Epidermal melanocyte (primary cell): ENCODE measurements around the gene KCNK17.

Source experiments
- DNase-seq: peaks from one replicate; pipeline ENCODE4 v3.0.0; 2011; ENCODE audit warnings: low spot score; ENCODE audit not compliant: insufficient read length

KCNK17 gene

DNA sequence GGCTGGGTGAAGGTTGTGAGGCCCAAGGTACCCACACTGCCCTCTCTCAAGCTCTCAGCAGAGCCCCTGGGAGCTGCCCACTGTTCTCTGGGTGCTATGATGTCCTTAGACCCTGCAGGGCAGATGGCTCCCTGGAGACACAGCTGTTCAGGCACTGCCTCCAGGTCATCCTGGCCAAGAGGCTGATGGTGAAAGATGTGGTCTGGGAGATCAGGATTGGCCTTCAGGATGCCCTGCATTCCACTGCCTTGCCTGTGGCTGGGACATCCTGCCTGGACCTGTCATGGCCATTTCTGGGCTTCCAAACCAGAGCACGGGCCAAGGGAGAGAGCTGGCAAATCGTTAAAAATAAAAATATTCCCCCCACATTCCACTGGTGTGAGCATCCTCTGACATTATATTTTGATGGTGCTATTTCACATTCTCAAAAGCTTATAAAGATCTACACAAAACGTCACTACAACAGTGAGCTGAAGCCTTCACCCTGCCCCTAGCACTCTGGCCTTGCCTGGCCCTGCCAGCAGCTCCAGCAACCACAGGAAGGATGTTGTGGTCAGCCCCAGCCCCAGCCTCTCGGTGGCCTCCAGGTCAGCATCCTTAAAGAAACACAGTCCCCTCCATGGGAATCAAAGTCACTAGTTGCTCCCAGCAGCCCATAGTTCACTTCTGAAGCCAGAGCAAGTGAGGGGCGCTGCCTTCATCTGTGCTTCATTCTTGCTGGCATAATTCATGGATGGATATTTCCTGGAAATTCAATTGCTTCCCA lies 21.7 kb upstream of the KCNK17 start:
- DNase-seq: no peak

DNA sequence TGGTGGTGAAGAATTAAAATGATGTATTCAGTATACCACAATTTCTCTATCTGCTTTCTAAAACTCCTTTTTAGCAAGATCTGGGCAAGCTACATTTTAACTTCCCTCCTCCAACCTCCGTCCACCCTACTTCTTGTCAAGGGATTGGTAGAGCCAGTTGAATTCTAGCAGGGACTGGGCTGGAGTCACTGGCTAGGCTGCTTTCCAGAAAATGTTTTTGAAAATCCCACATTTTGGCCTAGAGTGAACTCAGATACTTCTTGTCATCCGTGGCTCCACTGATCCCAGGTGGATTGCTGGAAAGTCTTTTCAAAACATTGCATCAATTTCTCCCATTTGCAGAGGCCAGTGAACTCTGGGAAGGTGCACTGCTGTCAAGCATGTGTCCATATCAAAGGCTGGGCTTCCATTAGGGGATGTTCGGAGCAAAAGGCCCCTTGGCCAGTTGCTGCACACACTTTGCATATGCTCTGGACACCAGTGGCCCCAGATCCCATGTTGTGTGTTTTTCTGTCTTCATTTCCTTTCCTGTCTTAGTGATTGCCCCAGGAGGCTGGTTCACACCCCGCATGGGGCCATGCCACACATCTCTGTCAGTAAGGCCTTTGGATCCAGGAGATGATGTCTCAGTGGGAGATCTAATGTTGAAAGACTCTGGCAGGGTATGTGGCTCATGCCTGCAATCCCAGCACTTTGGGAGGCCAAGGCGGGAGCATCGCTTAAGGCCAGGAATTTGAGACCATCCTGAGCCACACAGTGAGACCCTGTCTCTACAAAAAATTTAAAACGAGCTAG lies 19.6 kb upstream of the KCNK17 start:
- DNase-seq: no peak

DNA sequence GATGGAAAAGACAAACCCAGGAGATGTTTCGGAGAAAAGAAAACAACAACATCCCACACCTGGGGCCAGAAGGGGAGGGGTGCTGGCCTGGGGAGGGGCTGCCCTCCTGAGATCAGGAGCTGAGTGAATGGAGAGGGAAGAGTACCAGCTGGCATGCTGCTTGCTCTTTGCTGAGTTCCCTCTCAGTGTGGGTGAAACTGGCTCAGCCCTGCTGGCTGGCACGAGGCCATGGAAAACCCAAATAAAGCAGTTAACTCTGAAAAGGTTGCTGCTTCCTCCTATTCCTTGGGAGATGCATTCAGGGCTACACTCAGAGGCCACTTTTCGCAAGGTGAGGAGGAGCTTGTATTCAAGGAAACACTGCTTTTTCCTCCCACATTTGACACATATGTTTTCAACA lies 16.3 kb upstream of the KCNK17 start:
- DNase-seq: no peak

DNA sequence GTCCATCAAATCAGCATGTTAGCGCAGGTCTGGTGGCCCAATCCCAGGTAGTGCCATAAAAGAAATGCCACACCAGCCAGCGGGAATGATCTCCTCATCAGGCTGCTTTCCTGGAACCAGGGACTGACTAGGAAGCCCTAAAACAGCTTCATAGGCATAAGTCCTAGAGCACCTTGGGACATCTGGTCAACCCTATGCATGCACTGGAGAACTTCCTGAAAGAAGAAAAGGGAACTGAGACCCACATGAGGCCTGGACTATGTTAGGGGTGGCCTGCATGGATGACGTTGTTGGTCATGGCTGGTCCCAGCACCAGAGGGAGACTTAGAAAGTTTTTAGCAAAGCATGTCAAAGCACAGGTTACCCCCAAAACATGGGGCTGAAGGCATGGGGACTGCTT lies 15.8 kb upstream of the KCNK17 start:
- no peak for DNase-seq

DNA sequence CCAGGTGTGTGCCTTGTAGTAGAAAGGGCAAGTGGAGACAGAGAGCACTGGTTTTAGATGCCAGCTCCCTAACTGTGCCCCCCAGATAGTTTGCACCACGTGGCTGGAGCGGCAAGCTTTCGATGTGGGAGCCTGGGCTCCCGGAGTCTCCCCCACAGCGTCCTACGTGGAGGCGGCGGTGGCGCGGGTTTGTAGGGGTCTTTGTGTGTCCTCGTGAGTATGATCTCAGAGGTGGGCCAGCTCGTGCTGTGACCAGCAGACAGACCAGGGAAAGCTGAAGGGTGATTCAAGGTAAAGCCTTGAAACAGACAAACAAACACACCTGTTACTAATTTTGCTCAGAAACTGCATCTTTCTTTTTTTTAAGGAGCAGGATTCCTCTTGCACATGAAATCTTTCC lies 13.8 kb upstream of the KCNK17 start:
- DNase-seq: no peak

DNA sequence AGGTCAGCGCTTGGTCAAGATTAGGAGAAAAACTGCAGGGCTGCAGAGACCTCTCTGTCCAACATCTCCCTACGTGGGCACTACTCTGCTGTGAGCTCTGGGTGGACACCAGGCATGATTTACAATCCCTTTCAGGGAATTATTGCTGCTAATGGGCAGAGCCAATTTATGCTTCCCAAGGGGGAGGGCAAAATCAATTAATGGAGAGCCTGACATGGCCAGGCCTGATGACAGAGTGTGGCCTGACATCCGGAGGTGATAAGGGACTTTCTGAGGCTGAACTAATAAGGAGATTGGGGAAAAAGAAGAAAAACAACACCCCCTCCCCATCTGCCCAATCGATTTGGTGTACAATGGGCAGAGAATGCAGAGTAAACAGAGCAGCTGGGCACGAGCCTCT lies 13.3 kb upstream of the KCNK17 start:
- DNase-seq: no peak

DNA sequence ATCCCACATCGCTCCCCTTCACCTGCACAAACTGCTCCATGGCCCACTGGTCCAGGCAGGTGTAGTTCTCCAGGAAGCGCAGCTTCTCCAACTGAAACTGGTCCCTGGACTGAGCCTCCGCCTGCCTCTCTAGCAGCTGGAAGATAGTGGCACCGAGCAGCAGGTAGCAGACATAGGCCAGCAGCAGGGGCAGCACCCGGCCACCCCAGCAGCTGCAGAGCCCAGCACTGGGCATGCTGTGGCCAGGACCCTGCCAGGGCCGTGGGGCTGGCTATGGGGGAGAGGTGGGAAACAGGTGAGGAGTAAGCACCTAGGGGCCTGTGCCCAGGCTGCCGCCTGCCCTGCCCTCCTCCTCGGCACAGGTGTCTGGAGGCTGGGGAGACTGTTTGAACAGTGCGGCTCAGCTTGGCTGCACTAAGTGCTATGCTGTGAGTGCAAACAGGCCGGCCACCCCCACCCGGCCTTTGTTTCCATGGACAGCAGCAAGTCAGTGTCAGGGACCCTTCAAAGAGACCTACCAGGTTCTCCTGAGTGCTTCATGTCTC lies 8.2 kb upstream of the KCNK17 start, which contains the start of gene KCNK16:
KCNK16 (minus strand) TSS at position 397 of the 545 bp plus-strand sequence; CDS start at position 235, 162 bp downstream.
- DNase-seq: no peak

DNA sequence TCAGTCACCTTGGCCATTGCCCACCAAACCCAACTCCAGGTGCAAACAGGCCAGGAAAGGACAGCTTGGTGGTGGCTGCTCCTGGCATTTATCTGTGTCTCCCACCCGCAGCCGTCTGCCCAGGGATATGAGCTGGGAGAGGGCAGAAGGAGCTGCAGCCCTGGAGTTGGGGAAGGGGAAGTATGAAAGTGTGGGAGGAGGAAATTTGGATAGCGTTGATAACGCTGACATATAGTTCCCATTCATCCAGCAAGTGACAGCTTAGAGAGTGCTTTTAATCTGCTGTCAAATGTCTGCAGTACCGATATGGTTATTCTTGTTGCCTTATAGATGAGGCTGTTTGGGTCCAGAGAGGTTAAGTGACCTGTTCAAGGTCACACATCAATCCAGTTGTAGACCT lies 7.5 kb upstream of the KCNK17 start:
- no peak for DNase-seq

DNA sequence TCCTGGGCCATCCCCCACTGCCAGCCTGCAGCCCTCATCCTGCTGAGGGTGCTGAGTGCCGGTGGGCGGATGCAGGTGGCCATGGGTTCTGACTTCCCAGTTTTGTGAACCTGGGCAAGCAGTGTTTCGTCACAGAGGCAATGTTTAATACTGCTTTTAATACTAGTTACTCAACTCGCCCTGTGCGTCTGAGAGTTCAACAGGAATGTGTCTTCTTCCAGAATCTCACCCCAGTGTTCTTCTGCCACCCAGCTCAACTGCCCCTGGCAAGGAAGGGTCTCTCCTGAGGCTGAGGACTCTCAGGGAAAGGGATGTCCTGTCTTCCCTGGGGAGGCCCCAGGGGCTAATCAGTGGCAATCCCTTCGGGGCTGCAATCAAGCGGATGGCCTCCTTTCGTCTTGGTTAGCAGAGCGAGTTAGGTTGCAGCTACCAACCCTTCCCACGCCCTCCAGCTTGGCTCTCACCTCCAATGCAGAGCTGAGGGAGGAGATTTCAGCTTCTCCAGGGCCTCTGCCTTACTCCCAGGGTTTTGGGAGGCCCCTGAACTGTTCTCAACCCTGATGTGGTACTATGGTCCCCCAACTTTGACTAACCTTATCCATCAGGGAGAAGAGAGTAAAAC lies 6.3 kb upstream of the KCNK17 start:
- no peak for DNase-seq

DNA sequence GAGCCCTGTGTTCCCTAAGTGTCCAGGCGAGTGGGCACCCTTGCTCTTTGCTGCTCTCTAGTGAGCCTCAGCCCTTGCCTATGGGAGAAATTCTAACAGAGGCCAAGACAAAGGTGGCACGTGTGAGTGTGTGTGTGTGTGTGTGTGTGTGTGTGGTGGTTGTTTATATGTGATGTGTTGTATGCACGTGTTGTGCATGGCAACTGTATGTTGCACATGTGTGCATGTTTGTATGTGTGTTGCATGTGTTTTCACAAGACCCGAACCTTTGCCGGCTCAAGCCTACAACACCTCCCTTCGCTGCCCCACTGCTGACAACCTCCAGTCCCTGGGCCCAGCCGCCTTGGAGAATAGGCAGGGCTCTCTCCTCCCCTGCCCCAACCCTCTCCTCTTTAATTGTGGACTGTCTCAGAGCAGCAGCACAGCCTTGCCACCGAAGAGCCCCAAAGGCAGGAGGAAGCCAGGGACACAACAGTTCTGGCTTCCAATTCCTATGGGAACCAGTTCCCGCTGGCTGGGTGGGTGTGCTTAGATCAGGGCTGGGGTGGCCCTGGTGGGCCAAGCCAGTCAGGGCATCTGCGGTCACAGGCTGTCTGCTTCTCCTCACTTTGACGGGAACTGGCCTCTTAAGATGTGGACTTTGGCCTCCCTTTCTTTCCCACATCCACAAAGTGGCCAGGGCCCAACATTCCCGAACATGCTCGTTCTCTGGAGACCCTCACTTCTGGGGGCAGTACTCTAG lies 5.6 kb upstream of the KCNK17 start:
- no peak for DNase-seq

DNA sequence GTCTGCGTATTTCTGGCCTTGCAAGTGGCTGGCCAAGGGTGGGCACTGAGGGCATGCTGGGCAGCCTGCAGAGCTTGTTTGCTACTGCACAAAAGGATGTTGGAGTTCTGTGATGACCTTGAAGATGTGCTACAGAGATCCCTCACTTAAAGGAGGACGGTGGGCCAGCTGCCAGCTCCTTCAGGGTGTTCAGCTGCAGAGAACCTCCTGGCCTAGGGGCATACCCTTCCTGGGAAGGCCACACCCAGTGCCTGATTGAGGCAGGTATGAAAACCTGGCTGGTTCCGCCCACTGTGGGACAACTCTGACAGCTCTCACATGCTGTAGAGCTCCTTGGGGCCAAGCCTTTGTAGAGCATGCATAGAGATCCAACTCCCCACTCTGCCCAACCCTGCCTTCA lies 3.0 kb upstream of the KCNK17 start:
- DNase-seq: no peak

DNA sequence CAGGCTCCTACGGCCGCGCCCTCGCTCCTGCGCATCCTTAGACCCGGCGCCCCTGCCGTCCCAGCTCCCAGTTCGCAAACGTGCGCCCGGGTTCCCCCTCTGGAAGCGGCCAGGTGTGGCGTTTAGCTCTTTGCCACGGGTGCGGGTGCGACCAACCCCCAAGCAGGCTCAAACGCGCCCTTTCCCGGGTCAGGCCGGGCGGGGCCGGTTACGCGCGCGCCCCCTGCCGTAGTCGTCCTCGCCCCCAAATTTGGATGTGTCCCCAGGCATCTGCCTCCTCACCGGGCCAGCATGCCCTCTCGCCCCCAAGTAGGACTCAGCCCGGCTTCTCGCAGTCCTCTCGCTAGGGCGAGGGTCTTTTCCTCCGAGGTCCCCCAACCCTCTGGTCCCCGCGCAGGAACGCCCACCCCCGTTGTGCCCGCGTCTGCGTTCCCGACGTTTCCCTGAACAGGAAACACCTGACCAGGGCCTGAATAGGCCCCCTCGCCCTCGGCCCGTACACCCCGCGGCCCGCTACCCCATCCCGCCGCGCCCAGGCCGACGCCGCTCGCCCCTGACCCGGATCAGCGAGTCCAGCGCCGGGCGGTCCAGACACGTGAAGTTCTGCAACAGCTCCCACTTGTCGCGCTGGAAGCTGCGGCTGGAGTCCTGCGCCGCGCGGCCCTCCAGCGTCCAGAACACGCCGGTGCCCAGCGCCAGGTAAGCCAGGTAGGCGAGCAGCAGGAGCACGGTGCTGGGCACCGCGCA lies 520 bp downstream of the KCNK17 start:
- DNase-seq: no peak

DNA sequence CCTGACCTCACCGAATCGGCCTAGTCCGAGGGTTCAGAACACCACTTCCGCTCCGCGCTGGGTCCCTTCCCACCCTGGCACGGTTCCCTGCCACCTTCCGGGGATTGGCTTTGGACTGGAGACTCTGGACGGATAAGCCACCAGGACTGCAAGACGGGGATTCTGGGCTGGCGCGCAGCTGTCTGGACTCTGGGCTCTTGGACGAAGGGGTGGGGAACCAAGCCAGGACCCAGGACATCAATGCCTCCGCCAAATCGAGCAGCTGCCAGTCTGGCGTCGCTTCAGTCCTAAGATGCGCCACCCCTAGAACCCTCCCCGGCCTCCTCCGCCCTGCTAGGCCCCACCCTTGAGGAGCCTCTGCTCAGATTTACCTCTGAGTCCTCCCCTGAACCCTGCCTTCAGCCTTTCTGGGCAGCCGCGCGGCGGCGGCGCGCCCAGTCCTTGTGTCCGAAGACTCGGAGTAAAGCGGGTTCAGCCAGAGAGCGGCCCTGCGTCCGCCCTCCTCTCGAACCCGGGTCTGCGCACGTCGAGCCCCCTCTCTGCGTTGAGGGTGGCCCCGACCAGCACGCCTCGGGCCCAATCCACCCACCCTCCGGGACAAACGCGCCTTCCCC lies 1.2 kb downstream of the KCNK17 start:
- no peak for DNase-seq

DNA sequence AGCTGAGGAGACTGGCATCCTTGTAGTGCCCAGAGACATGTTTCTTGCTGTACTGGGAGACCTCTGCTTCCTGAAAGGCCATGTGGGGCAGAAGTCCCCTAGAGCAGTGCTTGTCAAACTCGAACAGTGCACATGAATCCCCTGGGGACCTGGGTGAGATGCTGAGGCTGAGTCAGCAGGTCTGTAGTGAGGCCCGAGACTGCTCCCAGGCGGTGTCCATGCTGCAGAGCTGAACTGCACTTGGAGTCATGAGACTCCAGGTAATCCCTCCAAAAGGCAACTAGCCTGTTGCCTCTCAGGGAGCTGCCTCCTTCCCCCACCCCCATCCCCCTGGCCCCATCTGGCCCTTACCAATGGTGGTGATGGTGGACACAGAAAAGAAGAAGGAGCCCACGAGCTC lies 3.7 kb downstream of the KCNK17 start:
- DNase-seq: no peak

DNA sequence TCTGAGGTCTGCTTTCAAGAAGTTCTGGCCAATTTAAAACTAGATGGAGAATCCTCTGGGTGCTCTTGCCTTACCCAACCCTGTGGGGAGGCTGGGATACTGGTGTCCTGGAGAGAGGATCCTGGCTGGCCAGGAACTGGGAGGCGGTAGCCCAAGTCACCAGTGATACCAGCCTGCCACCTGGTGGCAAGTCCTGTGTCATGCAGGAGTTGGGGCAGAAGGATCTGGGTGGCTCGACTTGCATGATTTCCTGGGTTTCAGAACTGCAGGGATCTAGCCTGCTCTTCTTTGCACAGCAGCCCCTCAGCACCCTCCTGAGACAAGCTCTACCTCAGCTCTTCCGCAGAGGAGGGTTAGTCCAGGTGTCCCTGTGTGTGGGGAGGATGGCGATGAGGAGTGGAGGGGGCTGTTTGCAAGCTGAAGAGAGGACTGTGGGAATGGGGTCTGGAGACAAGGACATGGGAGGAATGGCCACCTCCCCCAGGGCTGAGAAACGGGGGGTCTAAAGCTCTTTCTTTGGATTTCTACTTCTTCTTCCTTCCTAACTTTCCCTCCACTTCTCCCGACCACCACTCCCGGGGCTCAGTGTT lies 4.2 kb downstream of the KCNK17 start:
- peak; percentile 86 for DNase-seq

DNA sequence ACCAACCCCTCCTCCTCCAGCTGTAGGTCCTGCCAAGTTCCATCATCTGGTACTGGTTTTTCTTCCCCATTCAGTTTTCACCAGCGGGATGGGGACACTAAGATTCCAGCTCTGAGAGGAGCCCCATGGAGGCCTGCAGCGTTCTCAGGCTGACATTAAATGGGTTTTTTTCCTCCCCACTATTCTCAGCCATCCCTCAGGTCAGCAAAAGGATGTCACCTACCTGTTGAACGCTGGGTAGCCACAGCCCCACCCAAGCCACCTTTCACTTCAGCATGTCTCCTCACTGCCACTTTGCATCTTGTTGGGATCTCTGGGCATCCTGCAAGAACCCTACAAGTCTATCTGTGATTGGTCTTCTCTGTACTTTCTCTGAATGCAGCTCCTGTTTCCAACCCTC lies 6.8 kb downstream of the KCNK17 start:
- DNase-seq: no peak

DNA sequence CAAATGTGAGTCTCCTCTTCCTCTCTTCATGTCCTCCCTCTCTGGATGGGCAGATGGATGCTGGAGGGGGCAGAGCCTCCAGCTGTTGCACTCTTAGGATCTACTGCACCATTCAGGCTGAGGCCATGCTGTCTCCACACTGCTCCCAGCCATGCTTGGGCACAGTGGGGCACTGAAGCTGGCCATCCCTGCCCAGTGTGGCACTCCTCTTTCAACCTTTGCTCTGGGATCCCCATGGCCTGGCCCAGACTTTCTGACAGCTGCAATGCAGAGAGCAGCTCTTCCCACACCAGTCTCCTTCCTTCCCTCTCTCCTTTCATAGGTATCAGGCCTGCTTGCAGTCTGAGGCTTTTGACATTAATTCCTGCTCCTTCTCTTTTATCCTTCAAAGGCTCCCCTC lies 9.3 kb downstream of the KCNK17 start:
- no peak for DNase-seq

DNA sequence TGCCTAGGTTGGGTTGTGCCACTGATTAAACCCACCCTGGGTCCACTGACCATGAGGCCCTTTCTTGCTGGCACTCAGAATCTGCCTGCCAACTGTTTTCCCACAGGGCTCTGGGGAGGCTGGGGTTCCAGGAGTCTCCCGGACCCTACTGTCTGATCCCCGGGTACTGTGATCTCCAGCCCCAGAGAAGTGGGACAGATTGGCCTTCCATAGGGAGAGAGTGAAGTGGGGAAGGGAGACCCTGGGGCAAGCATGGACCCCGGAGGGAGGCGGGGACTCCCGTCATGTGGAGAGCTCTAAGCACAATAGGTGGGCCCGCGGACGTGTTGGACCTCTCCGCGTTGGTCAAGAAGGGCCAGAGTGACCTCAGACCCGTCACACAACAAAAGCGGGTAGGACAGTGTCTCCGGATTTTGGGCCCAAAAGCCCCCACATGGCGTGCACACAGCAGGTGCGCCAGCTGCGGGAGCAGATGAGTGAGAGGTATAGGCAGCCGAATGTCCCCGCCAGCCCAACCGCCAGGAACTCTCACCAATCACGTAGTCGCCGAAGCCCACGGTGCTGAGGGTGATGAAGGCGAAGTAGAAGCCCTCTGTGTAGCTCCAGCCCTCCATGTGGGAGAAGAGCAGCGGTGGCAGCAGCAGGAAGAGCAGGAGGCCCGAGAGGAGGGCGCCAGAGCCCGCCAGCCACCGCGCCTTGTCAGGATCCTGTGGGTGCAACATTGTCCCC lies 10.6 kb downstream of the KCNK17 start:
- no peak for DNase-seq
